ENCODE measurements around the gene GJB3.

GJB3 gene

GRCh38 chr1:34822202-34822601 lies 41.2 kb downstream of the GJB3 start:
- no peak for DNase-seq (ENCODE audit: low read depth in 1 of 2, low spot score in 1 of 2)

DNA sequence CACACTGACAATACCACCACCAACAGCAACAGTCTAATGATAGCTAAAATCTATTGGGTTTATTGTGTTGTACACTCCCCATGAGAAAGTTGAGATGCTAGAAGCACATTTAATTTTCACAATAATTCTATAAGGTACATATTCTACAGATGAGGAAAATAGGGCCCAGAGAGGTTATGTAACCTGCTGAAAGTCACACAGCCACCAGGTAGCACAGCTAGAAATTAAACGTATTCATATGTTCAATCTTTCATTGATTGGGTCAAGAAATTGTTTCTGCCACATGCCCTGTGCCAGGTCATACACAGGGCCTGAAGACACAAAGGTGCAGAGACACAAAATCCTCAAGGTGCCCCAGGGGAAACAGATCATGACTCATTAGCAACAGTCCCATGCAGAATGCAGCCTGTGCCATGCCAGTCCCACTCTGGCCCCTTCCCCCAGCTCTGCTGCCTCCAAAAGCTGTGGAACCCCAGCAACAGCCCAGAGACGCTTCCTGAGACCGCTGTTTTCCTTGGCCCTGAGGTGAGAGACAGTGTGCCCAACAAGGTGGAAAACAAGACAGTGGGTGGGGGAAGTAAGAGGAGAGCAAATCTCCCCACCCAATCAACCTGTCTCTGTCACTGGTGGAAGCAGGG lies 43.9 kb downstream of the GJB3 start:
- DNase-seq (ENCODE audit: low read depth in 1 of 2, low spot score in 1 of 2): no peak

- DNase-seq (ENCODE audit: low read depth in 1 of 2, low spot score in 1 of 2): no peak
Measured at GRCh38 chr1:34825455-34826091, 44.6 kb downstream of the GJB3 start.

DNA sequence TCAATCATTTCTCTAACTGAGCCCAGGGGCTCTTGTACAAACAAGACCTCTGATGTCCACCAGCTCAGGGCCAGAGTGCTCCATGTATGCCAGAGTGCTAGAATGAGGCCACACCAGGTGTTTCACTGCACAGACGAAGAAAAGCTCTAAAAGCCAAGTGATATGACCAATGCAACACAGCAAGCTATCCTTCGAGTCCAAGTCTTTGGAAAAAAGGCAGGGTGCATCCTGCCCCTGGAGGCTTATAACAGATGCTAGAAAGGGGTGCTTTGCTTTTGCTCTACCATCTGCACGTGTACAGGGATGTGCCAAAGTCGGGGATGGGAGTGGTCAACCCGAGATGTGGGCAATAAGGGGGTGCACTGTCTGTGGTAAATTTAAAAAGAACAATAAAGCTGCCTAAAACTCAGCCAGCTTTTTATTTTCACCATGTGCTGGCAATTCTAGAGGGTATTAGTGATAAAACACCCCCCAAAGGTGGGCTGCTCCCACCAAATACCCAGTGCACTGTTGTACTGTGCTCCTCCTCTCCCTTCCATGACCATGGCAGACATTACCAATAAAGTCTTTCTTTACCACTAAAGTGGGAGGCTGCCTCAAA lies 46.4 kb downstream of the GJB3 start:
- DNase-seq (ENCODE audit: low read depth in 1 of 2, low spot score in 1 of 2): no peak

DNA sequence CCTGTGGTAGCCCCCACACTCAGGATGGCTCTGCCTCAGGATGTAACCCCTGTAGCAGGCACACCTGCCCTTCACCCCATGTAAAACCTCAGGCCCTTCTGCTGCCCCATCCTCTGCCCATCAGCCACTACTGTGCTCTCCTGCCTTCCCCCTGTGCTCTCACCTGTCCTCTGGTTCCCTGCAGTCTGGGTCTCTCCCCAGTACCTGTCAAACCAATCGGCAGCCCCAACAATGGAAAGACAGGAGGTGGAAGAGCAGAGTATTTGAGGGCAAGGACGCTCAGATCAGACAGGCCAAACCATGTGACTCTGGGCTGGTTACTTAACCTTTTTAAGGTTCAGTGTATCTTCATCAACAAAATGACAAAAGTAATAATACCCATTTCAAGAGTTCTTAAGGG lies 47.6 kb downstream of the GJB3 start:
- DNase-seq (ENCODE audit: low read depth in 1 of 2, low spot score in 1 of 2): no peak

DNA sequence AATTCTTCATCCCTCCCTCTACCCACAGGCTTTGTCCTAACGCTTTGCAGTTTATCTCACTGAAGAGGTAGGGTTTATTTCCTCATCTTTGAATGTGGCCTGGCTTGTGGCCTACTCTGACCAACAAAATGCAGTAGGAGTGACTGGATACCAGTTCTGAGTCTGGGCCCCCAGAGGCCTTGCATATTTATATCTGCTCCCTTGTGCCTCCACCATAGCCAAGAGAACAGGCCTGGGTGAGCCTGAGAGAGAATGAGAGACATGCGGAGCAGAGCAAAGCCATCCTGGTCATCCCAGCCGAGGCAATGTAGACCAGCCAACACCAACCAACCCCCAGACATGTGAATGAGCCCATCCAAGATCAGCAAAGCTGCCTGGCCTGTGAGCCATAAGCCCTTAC lies 48.2 kb downstream of the GJB3 start:
- no peak for DNase-seq (ENCODE audit: low read depth in 1 of 2, low spot score in 1 of 2)

GRCh38 chr1:34831721-34832246 lies 50.8 kb downstream of the GJB3 start:
- no peak for DNase-seq (ENCODE audit: low read depth in 1 of 2, low spot score in 1 of 2)

DNA sequence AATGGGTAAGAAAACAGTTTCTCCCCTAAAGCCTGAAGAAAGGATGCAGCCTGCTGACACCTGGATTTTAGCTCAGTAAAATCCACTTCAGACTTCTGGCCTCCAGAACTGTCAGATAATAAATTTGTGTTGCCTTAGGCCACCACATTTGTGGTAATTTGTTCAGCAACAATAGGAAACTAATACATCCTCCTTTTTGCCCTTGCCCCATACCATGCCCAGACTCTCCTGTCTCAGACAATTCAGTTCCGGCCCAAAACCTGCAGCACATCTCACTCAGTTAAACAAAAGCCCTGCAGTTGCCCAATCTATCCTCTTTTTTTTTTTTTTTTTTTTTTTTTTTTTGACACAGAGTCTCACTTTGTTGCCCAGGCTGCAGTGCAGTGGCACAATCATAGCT lies 52.7 kb downstream of the GJB3 start:
- no peak for DNase-seq (ENCODE audit: low read depth in 1 of 2, low spot score in 1 of 2)
